WTC11 (cell line): ENCODE measurements around the gene CIRBP. TPM values are rescaled to one million over a fixed set of nuclear protein-coding genes. Genes with fewer than 3 reads are reported as not detected.

Source experiments
- ATAC-seq: fragments of 200-7000 bp; cut with Tn5 transposase; 2 replicates; pipeline ENCODE4 v1.10.0; 2021; ENCODE audit warnings: mild to moderate bottlenecking, moderate library complexity
- CTCF ChIA-PET: fragments of 300-600 bp; sonication (Branson Sonifier 250); formaldehyde crosslinking; loops from one replicate; lab custom pipeline; 2021; ENCODE audit warnings: antibody characterized with exemption; lab: Charles Lee
- POLR2A ChIA-PET: fragments of 350-600 bp; sonication (Branson Sonifier 250); formaldehyde crosslinking; loops from one replicate; lab custom pipeline; 2021; ENCODE audit warnings: antibody characterized with exemption; lab: Charles Lee
- DNase-seq: peaks from one replicate; pipeline ENCODE4 v3.0.0; 2021; ENCODE audit warnings: low spot score
- H3K27ac Mint-ChIP-seq: 2 replicates; pipeline ENCODE4 v1.8.0; 2021; ENCODE audit warnings: mixed read lengths
- H3K27me3 Mint-ChIP-seq: 2 replicates; pipeline ENCODE4 v1.8.0; 2021; ENCODE audit warnings: low read depth, mild to moderate bottlenecking, moderate library complexity, mixed read lengths
- H3K36me3 Mint-ChIP-seq: 2 replicates; pipeline ENCODE4 v1.8.0; 2021; ENCODE audit warnings: mixed read lengths
- H3K4me1 Mint-ChIP-seq: 2 replicates; pipeline ENCODE4 v1.8.0; 2022; ENCODE audit warnings: mixed read lengths
- H3K4me3 Mint-ChIP-seq: 2 replicates; pipeline ENCODE4 v1.8.0; 2021; ENCODE audit warnings: mild to moderate bottlenecking, moderate library complexity, mixed read lengths
- H3K9me3 Mint-ChIP-seq: 2 replicates; pipeline ENCODE4 v1.8.0; 2021; ENCODE audit warnings: mixed read lengths
- ATF1 ChIP-seq: sonication (generic); formaldehyde crosslinking; IDR thresholded peaks from 2 replicates; pipeline ENCODE4 v1.8.1; 2023; ENCODE audit warnings: mild to moderate bottlenecking, moderate library complexity, missing genetic modification reagents
- ESRRA ChIP-seq: sonication (generic); formaldehyde crosslinking; IDR thresholded peaks from 2 replicates; pipeline ENCODE4 v1.8.1; 2022; ENCODE audit warnings: mild to moderate bottlenecking, missing genetic modification reagents, borderline replicate concordance
- FOXK1 ChIP-seq: sonication (generic); formaldehyde crosslinking; IDR thresholded peaks from 2 replicates; pipeline ENCODE4 v1.8.0; 2022; ENCODE audit warnings: mild to moderate bottlenecking, moderate library complexity, missing genetic modification reagents
- GABPB1 ChIP-seq: sonication (generic); formaldehyde crosslinking; IDR thresholded peaks from 2 replicates; pipeline ENCODE4 v1.8.1; 2023; ENCODE audit warnings: mild to moderate bottlenecking, missing genetic modification reagents
- GTF2I ChIP-seq: fragments of 250-450 bp; sonication (Bioruptor Pico); conservative IDR thresholded peaks from 2 replicates; pipeline ENCODE4 v1.4.0; 2021; ENCODE audit warnings: mild to moderate bottlenecking
- MXD4 ChIP-seq: fragments of 250-450 bp; sonication (Bioruptor Pico); IDR thresholded peaks from 2 replicates; pipeline ENCODE4 v1.8.0; 2021; ENCODE audit warnings: mild to moderate bottlenecking, moderate library complexity, borderline replicate concordance
- NR1H2 ChIP-seq: sonication (generic); formaldehyde crosslinking; IDR thresholded peaks from 2 replicates; pipeline ENCODE4 v1.9.0; 2021; ENCODE audit warnings: mild to moderate bottlenecking, moderate library complexity, missing genetic modification reagents
- OVOL2 ChIP-seq: fragments of 250-450 bp; sonication (Bioruptor Pico); IDR thresholded peaks from 2 replicates; pipeline ENCODE4 v1.9.0; 2021; ENCODE audit warnings: mild to moderate bottlenecking, borderline replicate concordance
- PRRX2 ChIP-seq: fragments of 250-450 bp; sonication (Bioruptor Pico); IDR thresholded peaks from 2 replicates; pipeline ENCODE4 v1.8.0; 2021; ENCODE audit warnings: mild to moderate bottlenecking
- RELA ChIP-seq: sonication (generic); formaldehyde crosslinking; IDR thresholded peaks from 2 replicates; pipeline ENCODE4 v1.8.1; 2022; ENCODE audit warnings: missing genetic modification reagents, mild to moderate bottlenecking, borderline replicate concordance
- SMAD4 ChIP-seq: sonication (generic); formaldehyde crosslinking; IDR thresholded peaks from 2 replicates; pipeline ENCODE4 v1.8.0; 2022; ENCODE audit warnings: mild to moderate bottlenecking, missing genetic modification reagents
- SP1 ChIP-seq: sonication (generic); formaldehyde crosslinking; conservative IDR thresholded peaks from 2 replicates; pipeline ENCODE4 v1.8.1; 2022; ENCODE audit warnings: missing genetic modification reagents
- TEAD1 ChIP-seq: sonication (generic); formaldehyde crosslinking; IDR thresholded peaks from 2 replicates; pipeline ENCODE4 v1.8.0; 2022; ENCODE audit warnings: mild to moderate bottlenecking, missing genetic modification reagents
- TEAD4 ChIP-seq: sonication (generic); formaldehyde crosslinking; IDR thresholded peaks from 2 replicates; pipeline ENCODE4 v1.8.0; 2022; ENCODE audit warnings: mild to moderate bottlenecking, missing genetic modification reagents
- TP53 ChIP-seq: sonication (generic); formaldehyde crosslinking; IDR thresholded peaks from 2 replicates; pipeline ENCODE4 v1.8.1; 2023; ENCODE audit warnings: mild to moderate bottlenecking, missing genetic modification reagents
- ZBTB21 ChIP-seq: sonication (generic); formaldehyde crosslinking; IDR thresholded peaks from 2 replicates; pipeline ENCODE4 v1.8.1; 2023; ENCODE audit warnings: mild to moderate bottlenecking, missing genetic modification reagents, borderline replicate concordance
- ZNF138 ChIP-seq: sonication (generic); formaldehyde crosslinking; conservative IDR thresholded peaks from 2 replicates; pipeline ENCODE4 v1.8.1; 2022; ENCODE audit warnings: mild to moderate bottlenecking, moderate library complexity, missing genetic modification reagents
- ZNF396 ChIP-seq: fragments of 250-450 bp; sonication (Bioruptor Pico); IDR thresholded peaks from 2 replicates; pipeline ENCODE4 v1.8.0; 2021; ENCODE audit warnings: mild to moderate bottlenecking, moderate library complexity, borderline replicate concordance
- total RNA-seq: library from RNA; stranded (reverse); gene quantifications from 3 replicates; pipeline ENCODE4 v1.2.3, GENCODE V29; 2021
- TF ChIP-seq, protein P1 (sequence below): sonication (generic); formaldehyde crosslinking; IDR thresholded peaks from 2 replicates; pipeline ENCODE4 v1.8.0; 2022; ENCODE audit warnings: missing genetic modification reagents
- TF ChIP-seq, protein P2 (sequence below): sonication (generic); formaldehyde crosslinking; IDR thresholded peaks from 2 replicates; pipeline ENCODE4 v1.8.1; 2023; ENCODE audit warnings: mild to moderate bottlenecking, moderate library complexity, missing genetic modification reagents
- TF ChIP-seq, protein P3 (sequence below): fragments of 200-600 bp; IDR thresholded peaks from 2 replicates; pipeline ENCODE4 v1.8.0; 2022; ENCODE audit warnings: antibody characterized with exemption
- TF ChIP-seq, protein P4 (sequence below): sonication (generic); formaldehyde crosslinking; IDR thresholded peaks from 2 replicates; pipeline ENCODE4 v1.8.1; 2022; ENCODE audit warnings: mild to moderate bottlenecking, moderate library complexity, missing genetic modification reagents

Gene CIRBP
- total RNA-seq, 1 experiment from 2014 or later = 298 TPM

DNA sequence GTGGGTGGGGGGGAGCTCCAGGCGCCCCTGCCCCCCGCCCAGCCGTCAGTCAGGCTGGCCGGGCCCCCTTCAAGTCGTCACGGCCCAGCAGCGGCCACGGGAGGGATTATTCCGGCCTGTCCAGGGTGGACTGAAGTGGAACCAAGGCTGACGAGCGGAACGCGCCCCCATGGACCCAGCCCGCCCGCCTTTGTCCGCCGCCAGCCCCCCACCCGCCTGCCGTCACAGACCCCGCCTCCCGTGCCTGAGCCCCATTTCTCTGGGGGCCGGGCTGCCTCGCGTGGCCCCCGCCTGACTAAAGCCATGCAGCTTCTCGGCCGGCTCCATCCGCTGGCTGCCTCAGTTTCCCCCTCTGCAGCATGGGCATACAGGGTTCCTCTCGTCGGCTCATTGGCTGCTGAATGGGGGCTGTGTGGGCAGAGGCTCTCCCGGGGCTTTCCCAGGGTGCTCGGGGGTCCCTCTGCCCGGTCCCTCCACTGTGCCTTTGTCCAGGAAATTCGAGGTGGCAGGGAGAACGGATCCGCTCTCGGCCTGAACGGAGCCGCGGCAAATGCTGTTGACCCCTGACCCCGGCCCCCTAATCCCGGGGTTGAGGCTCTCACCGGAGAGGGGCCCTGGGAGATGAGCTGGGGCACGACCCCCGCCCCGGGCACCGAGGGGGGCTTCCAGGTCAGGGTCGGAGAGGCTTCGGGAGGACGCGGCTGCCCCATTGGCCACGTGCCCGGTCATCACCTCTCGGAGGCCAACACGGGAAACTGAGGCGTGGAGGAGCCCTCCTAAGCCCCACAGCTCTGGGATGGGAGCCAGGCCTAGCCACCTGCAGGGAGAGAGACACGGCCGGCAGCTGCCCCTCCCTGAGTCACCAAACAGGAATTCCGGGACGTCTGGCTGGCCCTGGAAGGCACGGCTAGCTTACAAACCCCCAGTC, 43.9 kb downstream of the CIRBP start (continued):
- TF ChIP-seq TP53 (CRISPR knock-in tag) = no peak
- no peak for TF ChIP-seq GABPB1 (CRISPR knock-in tag)
- no peak for TF ChIP-seq NR1H2 (CRISPR knock-in tag)

DNA sequence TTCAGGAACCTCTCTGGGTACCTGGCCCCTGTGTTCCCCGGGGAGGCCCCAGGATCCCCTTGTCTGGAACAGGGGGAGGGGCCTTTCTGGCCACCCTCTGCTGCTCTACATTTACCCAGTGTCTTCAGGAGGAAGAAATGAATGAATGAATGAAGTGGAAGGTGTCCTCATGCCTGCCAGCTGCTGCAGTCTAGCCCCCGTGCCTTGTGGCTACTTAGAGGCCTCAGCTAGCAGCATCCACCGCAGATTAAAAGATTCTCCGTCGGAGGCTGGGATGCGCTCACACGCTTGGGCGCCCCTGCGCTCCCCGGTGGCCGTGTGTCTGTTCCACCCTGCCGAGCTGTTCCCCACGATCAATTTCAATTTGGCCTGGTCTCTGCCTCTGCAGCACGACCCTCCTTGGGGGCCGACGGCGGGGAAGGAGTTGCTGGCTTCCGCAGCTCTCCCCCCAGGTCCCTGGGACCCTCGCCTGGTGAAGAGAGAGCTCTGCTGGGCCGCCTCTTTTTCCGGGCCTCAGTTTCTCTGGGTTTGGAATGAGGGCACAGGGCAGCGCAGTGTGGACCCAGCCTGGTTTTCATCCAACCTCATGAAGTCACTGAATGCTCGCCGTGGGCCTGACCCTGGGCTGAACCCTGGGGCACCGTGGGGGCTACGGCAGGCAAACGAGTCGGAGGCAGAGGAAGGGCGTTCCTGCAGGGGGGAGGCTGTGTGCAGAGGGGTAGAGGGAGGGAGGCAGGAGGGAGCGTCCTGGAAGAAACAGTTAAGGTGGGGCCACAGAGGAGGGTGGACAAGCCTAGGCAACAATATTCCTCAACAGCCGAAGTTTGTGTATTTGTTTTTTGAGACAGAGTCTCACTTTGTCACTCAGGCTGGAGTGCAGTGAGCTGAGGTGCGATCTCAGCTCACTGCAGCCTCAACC, 44.8 kb downstream of the CIRBP start:
- H3K27ac Mint-ChIP-seq = no peak overlapping the region
- ATAC-seq = no peak
- peaks cover 22% of the 10 kb centered on the region for H3K27me3 Mint-ChIP-seq
- H3K4me3 Mint-ChIP-seq = no peak overlapping the region
- H3K9me3 Mint-ChIP-seq = no peaks in the 10 kb centered on the region
- DNase-seq = no peak
- TF ChIP-seq, protein P1, sequence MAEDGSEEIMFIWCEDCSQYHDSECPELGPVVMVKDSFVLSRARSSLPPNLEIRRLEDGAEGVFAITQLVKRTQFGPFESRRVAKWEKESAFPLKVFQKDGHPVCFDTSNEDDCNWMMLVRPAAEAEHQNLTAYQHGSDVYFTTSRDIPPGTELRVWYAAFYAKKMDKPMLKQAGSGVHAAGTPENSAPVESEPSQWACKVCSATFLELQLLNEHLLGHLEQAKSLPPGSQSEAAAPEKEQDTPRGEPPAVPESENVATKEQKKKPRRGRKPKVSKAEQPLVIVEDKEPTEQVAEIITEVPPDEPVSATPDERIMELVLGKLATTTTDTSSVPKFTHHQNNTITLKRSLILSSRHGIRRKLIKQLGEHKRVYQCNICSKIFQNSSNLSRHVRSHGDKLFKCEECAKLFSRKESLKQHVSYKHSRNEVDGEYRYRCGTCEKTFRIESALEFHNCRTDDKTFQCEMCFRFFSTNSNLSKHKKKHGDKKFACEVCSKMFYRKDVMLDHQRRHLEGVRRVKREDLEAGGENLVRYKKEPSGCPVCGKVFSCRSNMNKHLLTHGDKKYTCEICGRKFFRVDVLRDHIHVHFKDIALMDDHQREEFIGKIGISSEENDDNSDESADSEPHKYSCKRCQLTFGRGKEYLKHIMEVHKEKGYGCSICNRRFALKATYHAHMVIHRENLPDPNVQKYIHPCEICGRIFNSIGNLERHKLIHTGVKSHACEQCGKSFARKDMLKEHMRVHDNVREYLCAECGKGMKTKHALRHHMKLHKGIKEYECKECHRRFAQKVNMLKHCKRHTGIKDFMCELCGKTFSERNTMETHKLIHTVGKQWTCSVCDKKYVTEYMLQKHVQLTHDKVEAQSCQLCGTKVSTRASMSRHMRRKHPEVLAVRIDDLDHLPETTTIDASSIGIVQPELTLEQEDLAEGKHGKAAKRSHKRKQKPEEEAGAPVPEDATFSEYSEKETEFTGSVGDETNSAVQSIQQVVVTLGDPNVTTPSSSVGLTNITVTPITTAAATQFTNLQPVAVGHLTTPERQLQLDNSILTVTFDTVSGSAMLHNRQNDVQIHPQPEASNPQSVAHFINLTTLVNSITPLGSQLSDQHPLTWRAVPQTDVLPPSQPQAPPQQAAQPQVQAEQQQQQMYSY (CRISPR knock-in tag) = no peak
- TF ChIP-seq GTF2I (CRISPR knock-in tag) = no peak; the same call in 1 of the 2 replicates
- POLR2A ChIA-PET = no interaction called here
- CTCF ChIA-PET = interaction anchor here (0.7 to 2.1 kb wide), 9 partner anchors 10 to 512 kb away, joined by 3 to 7 read pairs (median 4); a partner anchor contains a TSS
- no peaks in the 10 kb centered on the region for H3K4me1 Mint-ChIP-seq
- no peaks in the 10 kb centered on the region for H3K36me3 Mint-ChIP-seq

DNA sequence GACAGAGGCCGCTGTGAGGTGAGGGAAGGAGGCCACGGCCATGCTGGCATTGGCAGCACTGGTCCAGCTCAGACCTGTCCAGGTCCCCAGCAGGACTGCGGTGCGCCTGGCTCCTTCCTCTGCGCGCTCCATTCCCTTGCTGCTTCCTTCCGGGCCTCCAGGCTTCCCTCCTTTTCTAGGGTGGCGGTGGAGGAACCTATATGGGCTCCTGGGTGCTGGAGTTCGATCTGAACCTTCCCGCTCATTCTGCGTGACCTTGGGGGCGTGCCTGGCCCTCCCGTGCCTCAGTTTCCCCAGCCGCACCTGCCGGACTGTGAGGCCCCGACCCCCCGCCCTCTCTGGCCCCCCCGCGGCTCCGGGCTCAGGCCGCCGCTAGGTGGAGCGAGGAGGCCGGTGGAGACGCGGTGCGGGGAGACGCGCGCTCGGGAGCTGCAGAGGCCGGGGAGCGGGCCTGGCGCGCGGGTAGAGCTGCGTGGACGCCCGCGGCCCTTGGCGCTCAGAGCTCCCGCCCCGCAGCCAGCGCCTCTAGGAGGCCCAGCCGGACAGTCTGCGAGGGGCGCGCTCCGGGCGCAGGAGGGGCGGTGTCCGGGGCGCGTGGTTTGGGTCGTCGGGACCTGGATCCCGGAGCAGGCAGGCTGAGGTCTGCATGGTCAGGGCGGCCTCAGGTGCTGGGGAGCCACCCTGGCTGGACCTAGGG, 46.5 kb downstream of the CIRBP start:
- Mint-ChIP-seq H3K4me1 (no peaks in the 10 kb centered on the region), H3K4me3 (no peak overlapping the region), H3K27me3 (peaks cover 22% of the 10 kb centered on the region), H3K9me3 (no peaks in the 10 kb centered on the region), H3K36me3 (no peaks in the 10 kb centered on the region), H3K27ac (no peak overlapping the region)
- CTCF ChIA-PET = interaction anchor here (0.5 to 1.7 kb wide), 37 partner anchors 8 to 478 kb away, joined by 3 to 12 read pairs (median 4); partner anchors contain the start of gene FAM174C
- DNase-seq = peak; percentile 66
- POLR2A ChIA-PET = no interaction called here
- peak; percentile 66 for ATAC-seq
- TF ChIP-seq PRRX2 (CRISPR knock-in tag) (no peak), ESRRA (no peak), TEAD1 (CRISPR knock-in tag) (no peak), TP53 (CRISPR knock-in tag) (peak; percentile 82), MXD4 (no peak), SMAD4 (CRISPR knock-in tag) (no peak), SP1 (peak; percentile 24; the same call in 1 of the 2 replicates), ZNF138 (CRISPR knock-in tag) (no peak), FOXK1 (CRISPR knock-in tag) (0 out of 2 replicates have a peak, but pooled peaks have one; percentile 32), ATF1 (CRISPR knock-in tag) (no peak), TEAD4 (CRISPR knock-in tag) (no peak), ZBTB21 (CRISPR knock-in tag) (0 out of 2 replicates have a peak, but pooled peaks have one; percentile 27), OVOL2 (no peak), ZNF396 (CRISPR knock-in tag) (no peak), RELA (0 out of 2 replicates have a peak, but pooled peaks have one; percentile 52)
- TF ChIP-seq, protein P2, sequence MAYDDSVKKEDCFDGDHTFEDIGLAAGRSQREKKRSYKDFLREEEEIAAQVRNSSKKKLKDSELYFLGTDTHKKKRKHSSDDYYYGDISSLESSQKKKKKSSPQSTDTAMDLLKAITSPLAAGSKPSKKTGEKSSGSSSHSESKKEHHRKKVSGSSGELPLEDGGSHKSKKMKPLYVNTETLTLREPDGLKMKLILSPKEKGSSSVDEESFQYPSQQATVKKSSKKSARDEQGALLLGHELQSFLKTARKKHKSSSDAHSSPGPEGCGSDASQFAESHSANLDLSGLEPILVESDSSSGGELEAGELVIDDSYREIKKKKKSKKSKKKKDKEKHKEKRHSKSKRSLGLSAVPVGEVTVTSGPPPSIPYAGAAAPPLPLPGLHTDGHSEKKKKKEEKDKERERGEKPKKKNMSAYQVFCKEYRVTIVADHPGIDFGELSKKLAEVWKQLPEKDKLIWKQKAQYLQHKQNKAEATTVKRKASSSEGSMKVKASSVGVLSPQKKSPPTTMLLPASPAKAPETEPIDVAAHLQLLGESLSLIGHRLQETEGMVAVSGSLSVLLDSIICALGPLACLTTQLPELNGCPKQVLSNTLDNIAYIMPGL (CRISPR knock-in tag) = peak; percentile 99
- TF ChIP-seq, protein P3, sequence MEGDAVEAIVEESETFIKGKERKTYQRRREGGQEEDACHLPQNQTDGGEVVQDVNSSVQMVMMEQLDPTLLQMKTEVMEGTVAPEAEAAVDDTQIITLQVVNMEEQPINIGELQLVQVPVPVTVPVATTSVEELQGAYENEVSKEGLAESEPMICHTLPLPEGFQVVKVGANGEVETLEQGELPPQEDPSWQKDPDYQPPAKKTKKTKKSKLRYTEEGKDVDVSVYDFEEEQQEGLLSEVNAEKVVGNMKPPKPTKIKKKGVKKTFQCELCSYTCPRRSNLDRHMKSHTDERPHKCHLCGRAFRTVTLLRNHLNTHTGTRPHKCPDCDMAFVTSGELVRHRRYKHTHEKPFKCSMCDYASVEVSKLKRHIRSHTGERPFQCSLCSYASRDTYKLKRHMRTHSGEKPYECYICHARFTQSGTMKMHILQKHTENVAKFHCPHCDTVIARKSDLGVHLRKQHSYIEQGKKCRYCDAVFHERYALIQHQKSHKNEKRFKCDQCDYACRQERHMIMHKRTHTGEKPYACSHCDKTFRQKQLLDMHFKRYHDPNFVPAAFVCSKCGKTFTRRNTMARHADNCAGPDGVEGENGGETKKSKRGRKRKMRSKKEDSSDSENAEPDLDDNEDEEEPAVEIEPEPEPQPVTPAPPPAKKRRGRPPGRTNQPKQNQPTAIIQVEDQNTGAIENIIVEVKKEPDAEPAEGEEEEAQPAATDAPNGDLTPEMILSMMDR = peak; percentile 32; the same call in 1 of the 2 replicates
- TF ChIP-seq, protein P4, sequence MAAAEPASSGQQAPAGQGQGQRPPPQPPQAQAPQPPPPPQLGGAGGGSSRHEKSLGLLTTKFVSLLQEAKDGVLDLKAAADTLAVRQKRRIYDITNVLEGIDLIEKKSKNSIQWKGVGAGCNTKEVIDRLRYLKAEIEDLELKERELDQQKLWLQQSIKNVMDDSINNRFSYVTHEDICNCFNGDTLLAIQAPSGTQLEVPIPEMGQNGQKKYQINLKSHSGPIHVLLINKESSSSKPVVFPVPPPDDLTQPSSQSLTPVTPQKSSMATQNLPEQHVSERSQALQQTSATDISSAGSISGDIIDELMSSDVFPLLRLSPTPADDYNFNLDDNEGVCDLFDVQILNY = peak; percentile 83
